Anterior cingulate cortex (tissue), 58 donors: Measurements from ENCODE around the gene HIC2.
"Not testable (repeated sequence)": the region's sequence is repeated elsewhere in the genome, so short reads cannot be mapped to it uniquely, and the experiment has no call there.

Experiments used
- DNase-seq, 58 donors: peaks; one replicate each; lab custom pipeline; 2025; lab: John Stamatoyannopoulos, UW

HIC2 gene

DNA sequence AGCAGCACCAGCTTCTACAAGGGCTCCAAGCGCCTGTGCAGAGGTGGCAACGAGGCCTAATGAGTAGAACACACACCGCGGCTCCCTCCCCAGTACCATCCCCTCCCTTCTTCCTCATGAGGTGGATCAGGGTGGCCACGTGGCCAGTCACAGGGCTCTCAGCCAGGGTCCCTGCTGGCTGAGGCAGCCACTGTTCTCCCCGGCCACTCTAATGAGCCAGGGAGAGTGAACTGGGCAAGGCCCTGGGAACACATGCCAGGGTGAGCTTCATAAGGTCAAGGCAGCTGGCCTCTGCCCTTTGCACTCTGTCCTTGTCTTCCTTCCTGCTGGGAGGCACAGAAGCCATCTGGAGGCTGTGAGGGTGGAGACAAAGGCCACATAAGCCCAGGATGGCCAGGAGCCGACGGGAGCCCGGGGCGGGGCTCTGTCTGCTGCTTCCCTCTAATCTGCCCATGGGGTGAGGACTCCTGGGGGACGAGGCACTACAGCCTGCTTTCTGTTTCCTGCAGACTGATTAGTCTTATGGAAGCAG is 72.0 kb downstream of the HIC2 start:
- not testable (repeated sequence) for DNase-seq

DNA sequence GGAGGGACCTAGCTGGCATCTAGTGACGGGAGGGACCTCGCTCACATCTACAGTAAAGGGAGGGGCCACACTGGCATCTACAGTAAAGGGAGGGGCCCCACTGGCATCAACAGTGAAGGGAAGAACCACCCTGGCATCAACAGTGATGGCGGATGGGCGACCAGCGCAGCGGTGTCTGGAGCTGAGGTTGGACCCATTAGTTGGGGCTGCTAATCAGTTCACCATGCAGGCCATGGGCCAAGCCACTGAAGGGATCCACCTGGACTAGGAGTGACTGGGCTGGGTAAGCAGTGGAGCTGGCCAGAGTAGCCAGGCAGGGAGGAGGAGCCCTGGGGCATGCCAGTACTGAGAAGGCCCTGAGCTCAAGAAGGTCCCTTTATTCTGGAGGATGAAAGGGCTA is 73.4 kb downstream of the HIC2 start:
- not testable (repeated sequence) for DNase-seq

DNA sequence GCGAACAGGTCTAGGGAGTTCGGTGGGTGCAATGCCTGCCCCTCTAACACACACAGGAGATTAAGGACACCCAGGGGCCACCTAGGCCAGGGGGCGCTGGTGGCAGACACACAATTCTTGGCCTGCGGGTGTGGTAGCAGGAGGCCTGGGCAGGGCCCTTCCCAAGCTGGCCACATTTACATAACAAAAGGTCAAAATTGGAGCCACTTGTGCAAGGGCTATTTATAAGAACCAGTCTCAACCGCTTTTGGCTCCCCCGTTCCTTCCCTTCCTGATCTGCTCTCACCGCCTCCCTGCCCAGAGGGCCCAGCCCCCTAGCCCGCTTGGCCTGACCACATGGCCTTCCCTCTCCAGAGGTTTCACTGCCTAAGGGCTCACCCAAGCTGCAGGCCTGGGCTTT is 75.1 kb downstream of the HIC2 start:
- DNase-seq, result not testable (repeated sequence)

DNA sequence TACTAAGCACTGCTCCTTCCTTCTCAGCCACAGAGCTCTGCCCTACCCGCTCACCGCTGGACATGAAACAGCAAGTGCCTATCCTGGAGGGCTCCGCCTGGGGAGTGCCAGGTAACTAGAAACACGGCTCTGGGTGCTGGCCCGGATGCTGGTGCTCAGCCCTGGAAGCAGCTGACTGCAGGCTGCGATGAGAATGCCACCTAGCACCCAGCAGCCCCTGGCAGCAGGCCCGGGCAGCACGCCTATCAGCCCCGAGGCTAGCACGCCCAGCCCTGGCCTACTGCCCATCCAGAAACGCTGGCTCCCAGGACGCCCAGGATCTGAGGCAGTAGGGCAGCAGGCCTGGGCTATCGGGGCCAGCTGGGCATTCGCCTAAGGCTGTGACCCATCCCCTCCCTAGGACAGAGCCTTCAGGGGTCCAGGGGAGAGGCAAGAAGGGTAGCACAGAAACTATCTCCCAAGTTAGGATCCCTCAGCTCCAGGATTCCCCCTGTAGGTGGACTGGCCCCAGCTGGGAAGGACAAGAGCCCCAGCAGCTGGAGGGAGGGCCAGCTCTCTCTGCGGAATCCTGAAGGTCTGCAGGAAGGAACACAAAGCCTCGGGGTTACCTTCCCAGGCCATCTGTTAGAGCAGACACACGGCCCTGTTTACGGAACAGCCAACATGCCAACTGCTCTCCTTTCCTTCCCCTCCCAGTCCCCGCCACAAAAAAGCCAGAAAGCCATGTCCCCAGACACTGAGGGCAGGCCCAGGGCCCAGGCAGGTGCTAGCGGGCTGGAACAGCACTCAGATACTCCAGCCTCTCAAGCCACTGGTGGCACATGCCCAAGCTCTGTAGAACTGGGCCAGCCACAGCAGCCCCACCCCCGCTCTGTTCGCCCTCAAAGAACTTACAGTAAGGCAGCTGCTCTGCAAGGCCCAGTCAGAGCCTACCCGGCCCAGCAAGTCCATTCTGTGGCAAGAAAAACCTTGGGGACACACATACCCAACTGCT is 76.9 kb downstream of the HIC2 start:
- DNase-seq, result not testable (repeated sequence)

DNA sequence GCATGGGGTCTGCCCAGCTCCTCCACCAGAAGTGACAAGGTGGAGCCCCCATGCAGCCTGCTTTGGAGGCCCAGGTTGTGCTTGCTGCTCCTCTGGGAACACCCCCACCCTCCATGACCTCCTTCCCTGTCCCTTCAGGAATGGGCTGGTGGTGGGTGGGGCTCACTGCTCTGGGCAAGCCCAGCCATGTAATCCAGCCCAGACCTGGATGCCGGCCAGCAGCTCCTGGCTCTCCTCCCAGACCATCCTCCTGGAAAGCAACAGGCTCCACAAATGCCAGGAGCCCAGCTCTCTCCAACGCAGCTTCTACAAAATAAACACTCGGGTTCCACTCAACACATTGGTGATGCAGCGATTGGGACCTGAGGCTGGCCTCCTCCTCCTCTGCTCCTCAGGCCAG is 80.8 kb downstream of the HIC2 start:
- DNase-seq, result not testable (repeated sequence)

DNA sequence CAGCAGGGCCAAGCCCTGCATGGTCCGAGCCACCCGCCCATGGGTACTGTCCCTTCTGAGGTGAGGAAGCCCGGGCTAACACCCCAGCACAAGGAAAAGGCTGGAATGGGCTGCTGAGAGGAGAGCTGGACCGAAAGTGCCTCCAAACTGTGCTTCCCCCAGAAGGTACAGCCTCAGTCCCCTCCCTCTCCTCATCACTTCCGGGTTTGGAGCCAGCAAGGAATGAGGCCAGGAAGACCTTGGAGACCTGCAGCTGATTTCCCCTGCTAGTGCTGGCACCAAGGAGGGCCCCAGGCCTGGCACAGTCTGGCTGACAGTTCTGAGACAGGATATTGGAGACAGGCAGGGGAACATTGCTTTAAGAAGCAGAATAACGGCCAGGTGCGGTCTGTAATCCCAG is 81.3 kb downstream of the HIC2 start:
- DNase-seq, result not testable (repeated sequence)

DNA sequence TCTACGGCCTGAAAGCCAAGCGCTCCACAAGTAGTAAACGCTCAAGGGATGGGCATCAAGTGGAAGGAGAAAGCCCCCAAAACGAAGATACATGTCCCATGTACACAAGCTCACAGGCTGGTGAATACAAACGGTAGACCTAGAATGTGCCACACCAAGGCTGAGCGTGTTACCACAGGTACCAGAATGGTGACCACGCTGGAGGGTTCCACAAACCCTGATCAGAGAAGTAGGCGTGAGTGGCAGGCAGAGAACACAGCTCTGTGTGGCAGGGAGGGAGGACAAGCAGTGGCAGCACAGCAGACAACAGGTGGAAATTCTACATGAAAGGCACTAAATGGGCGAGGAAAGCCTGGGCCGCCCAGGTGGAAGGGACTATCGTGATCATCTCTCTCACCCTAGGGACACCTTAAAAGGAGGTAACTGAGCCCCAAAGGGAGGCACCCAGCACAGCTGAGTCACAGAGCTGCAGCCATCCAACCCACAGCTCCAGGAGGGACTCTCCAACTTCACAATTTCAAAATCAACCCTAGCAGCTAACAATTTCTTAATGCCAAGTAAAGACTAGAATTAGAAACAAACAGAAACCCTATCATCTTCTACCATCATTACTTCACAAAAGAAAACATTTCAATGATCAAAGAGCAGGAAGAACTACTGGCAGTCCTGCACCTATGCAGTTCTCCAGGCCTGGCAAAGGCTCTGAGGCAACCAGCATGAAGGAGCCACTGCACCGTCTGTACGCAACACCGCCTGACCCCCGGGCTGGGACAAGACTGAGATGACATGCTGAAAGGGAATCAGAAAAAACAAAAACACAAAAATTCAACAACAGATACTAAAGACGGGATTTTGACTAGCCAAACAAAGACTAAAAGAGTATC is 82.7 kb downstream of the HIC2 start:
- DNase-seq, result not testable (repeated sequence)
